Measurements from ENCODE around the gene FOXK2.
A peak's percentile ranks its signal among the peaks of the same experiment; 100 is the strongest.

- peak; percentile 95 to 97 for TF ChIP-seq POLR2AphosphoS5 (IDR thresholded peaks at IDR 0.05)
- peak in 1 of 3 experiments; percentile 6 for TF ChIP-seq CTCF (IDR thresholded peaks at IDR 0.05)
- no peak for TF ChIP-seq EP300 (IDR thresholded peaks at IDR 0.05)
These were observed 22.8 kb upstream of the FOXK2 start for GRCh38 chr17:82496529-82497434.

Data from esophagus muscularis mucosa (tissue), 4 donors.